GM19240 (cell line): ENCODE data around the gene KIF5A.

Experiments used
- DNase-seq: peaks from one replicate; pipeline ENCODE4 v3.0.0; 2011; ENCODE audit warnings: low spot score; ENCODE audit not compliant: insufficient read length

Gene KIF5A

GRCh38 chr12:57520053-57520818 is 29.6 kb upstream of the KIF5A start, which contains the start of gene DDIT3:
Gene DDIT3 (minus strand): TSS chr12:57520514. CDS start chr12:57517406, 3,108 bp downstream.
- peak; percentile 89 for DNase-seq

DNA sequence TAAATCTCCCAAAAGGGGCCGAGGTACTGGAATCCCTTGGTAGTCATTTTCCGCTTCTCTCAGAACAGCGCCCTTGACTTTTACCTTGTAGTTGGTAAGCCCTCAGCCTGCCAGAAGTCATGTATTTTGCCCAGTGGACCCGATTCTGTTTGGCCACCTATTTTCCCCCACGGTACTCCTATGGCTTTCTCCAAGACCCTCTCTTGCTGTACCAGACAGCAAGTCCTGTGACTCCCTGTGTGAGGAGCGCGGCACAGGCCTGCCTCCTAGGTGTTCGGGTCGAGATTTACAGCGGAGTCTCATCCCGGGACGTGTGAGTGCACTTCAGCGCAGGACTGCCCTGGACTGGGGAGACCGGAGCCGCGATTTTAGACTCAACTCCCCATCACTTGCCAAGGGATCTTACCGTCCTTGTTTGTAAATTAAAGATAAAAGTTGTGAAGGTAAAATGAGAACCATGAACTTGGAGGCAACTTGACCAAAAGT is 28.3 kb upstream of the KIF5A start:
- no peak for DNase-seq

DNA sequence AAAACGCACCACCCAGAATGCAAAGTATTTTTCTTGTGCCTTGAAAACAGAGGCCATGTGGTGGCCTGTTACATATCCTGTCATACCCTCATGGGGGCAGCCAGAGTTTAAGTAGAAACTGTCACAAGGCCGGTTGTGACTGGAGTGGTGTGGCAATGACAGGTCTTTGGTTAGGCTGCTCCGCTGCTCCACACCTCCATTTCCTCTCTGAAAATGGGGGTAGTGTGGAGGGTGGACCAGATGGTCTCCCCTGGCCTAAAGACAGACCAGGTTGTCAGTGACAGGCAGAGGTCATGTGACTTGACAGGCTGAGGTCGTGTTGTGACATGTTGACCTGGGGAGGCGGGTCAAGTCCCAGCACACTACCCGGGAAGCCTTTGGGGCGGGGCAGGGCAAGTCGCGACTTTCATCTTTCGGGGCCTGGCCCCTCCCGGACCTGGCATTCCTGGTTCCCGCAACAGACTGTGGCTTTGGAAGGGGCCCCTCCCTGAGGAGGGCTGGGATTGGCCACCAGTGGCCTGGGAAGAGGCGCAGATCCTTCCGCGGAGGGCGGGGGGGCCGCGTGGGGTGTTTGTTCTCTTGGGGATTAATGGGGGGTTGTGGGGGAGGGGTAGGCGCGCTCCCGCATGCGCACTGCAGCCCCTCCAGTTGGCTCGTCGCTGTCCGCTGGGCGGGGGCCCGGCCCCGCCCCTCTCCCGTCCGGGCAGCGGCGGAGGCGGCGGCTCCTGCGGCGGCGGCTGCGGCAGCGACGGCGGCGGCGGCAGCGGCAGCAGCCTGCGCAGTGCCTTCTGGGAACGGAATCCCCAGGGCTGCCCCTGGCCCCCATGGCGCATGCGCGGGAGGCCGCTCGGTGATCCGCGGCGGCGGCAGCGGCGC is 27.6 kb upstream of the KIF5A start, which contains the start of gene MBD6:
MBD6 (plus strand) TSS at position 814 of the 876 bp plus-strand sequence. CDS start 1,480 bp downstream, outside the sequence.
- DNase-seq = peak; percentile 90

- peak; percentile 33 for DNase-seq
Measured at GRCh38 chr12:57522887-57523705, 26.7 kb upstream of the KIF5A start.

DNA sequence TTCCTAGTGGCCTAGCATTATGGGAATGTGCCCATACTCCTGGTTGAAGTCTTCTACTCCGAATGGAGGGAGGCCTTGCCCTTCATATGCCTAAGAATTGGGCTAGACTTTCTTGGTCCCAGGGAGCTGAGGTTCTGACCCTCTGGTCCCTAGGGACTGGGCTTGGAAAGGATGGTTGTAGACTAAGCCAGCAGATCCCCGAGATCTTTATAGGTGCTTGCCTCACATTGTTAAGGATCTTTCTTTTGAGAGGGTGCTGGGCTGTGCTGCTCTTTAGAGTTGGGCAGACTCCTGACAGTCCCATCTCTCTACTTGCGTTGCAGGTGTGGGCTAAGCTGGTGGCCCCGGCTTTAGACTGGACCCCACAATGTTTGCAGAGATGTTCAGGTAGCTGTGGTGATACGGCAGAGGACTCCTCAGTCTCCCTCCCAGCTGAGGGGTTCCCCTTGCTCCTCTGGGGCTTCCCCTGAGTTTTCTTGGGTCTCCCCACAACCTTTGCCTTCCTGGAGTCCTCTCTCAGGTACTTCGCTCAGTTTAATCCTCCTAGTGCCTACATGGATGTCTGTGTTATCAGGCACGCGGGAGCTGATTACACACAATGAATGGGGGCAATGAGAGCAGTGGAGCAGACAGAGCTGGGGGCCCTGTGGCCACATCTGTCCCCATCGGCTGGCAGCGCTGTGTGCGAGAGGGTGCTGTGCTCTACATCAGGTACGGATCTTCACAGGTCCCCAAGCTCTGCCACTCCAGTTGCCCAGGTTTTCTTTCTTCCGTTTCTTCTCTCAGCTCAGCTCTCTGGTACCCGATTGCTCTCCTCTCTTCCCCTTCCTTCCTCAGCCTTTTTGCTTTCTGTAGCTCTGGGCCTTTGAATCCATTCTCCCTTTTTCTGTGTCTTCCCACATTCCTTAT is 25.9 kb upstream of the KIF5A start:
- DNase-seq = no peak

DNA sequence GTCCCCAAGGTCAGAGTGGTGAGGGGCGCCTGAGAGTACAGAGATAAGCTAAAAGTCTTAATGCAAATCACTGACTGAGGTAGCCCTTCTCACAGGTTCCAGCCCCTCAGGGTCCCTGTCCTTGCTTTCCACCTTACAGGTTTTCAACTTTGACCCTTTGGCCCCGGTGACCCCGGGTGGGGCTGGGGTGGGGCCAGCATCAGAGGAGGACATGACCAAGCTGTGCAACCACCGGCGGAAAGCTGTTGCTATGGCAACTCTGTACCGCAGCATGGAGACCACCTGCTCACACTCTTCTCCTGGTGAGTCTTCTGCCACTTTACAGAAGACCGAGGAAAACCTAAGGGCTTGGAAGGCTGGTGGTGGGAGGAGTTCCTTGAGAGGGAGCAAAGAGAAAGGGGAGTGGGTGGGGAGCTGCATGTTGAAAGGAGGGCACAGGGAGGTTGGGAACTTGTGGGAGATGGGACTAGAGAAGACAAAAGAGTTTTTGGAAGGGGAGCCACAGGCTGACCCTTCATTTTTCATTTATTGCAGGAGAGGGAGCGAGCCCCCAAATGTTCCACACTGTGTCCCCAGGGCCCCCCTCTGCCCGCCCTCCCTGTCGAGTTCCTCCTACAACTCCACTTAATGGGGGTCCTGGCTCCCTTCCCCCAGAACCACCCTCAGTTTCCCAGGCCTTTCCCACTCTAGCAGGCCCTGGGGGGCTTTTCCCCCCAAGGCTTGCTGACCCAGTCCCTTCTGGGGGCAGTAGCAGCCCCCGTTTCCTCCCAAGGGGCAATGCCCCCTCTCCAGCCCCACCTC is 24.8 kb upstream of the KIF5A start:
- no peak for DNase-seq

DNA sequence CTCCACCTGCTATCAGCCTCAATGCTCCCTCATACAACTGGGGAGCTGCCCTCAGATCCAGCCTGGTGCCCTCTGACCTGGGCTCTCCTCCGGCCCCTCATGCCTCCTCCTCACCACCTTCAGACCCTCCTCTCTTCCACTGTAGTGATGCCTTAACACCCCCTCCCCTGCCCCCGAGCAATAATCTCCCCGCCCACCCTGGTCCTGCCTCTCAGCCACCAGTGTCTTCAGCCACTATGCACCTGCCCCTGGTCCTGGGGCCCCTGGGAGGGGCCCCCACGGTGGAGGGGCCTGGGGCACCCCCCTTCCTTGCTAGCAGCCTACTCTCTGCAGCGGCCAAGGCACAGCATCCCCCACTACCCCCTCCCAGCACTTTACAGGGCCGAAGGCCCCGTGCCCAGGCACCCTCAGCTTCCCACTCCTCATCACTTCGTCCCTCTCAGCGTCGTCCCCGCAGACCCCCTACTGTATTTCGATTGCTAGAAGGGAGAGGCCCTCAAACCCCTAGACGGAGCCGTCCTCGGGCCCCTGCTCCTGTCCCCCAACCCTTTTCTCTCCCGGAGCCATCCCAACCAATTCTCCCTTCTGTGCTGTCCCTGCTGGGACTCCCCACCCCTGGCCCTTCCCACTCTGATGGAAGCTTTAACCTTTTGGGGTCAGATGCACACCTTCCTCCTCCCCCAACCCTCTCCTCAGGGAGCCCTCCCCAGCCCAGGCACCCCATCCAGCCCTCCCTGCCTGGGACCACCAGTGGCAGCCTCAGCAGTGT is 24.0 kb upstream of the KIF5A start:
- DNase-seq = no peak

GRCh38 chr12:57526477-57527126 is 23.2 kb upstream of the KIF5A start:
- DNase-seq = no peak

GRCh38 chr12:57527184-57527583 is 22.7 kb upstream of the KIF5A start:
- DNase-seq = no peak

GRCh38 chr12:57528176-57528575 is 21.7 kb upstream of the KIF5A start:
- no peak for DNase-seq

- no peak for DNase-seq
Measured at GRCh38 chr12:57528831-57529555, 20.9 kb upstream of the KIF5A start.

DNA sequence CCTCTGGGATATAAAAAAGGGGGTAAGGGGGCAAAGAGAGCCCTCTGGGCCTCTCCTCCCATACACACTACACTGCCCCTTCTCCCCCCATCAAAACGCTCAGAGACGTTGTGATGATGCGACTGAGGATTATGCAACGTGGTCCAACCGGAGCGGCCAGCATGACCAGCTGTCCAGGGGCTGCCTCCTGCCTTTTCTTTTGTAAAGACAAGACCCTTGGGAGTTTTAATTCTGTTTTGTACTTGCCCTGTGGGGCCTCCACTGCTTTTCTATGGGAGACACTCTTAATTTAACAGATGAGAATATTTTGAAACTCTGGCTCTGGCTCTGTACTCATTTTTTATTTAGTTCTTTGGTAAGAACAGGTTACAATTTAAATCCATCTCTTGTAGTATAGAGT is 20.0 kb upstream of the KIF5A start:
- no peak for DNase-seq

GRCh38 chr12:57530396-57531142 is 19.3 kb upstream of the KIF5A start:
- no peak for DNase-seq

GRCh38 chr12:57531836-57532235 is 18.0 kb upstream of the KIF5A start:
- DNase-seq = no peak

GRCh38 chr12:57533108-57533507 is 16.7 kb upstream of the KIF5A start:
- no peak for DNase-seq

DNA sequence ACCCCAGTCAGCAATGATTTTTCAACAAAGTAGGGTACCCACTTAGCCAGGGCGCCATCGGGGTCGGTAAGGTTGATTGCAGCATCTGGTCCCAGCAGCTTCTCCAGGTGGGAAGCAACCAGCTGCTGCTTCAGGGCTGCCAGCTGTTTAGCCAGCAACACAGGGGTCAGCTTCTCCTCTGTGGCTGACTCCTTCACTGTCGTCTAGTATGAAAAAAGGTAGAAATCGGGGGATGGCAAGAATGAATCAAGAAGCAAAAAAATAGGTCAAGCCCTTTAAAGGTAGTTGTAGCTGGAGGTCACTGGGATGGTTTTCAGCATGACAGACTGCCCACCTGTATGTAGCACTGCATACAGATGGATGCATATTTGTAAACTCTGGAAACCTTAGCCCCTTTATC is 15.6 kb upstream of the KIF5A start:
- no peak for DNase-seq
